Stimulated activated CD8-positive, alpha-beta memory T cell treated with anti-CD3 and anti-CD28 coated beads, Interleukin-12 subunit alpha, Interleukin-12 subunit beta, amount 100 ng/mL, for 1 hour (primary cell): ENCODE measurements around the gene NAT8L.

ENCODE experiments used
- DNase-seq: peaks from one replicate; pipeline ENCODE4 v3.0.0-alpha.2; 2020; ENCODE audit warnings: low read depth

NAT8L gene

GRCh38 chr4:2064276-2064991 is 5.3 kb downstream of the NAT8L start:
- no peak for DNase-seq

DNA sequence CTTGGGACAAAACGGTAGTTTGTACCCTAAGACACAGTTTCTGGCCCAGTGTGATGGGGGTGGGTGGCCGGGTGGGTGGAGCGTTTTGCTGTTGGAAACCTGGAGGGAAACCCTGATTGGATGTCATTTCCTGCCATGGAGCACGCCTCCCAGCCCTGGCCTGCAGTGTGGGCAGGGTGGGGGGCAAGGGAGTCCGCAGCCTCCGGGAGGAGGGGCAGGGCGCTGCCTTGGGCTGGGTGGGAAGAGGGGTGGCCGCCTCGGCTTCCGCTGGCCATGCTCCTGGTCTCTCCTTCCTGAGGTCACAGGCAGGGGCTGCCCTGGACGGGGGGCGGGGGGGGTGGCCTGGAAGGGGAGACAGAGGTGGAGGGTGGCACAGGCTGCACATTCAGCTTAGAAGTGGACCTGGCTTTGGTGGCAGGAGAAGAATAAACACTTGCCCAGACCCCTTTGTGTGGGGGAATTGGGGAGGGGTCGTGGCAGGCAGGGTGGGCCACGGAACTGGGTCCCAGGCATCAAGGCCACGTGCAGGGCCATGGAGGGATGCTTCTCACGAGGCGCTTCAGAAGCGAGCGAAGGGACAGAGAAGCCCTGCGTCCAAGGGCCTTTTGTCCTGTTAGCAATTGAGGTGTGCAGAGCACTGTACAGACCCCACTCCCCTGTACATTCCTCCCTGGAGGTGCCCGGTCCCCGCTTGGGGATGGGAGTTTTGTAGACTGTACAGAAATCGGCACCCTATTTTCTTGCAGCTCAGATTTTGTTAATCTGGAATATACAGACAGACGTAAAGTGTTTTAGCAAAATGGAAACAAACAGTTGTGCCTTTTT is 6.2 kb downstream of the NAT8L start:
- no peak for DNase-seq

DNA sequence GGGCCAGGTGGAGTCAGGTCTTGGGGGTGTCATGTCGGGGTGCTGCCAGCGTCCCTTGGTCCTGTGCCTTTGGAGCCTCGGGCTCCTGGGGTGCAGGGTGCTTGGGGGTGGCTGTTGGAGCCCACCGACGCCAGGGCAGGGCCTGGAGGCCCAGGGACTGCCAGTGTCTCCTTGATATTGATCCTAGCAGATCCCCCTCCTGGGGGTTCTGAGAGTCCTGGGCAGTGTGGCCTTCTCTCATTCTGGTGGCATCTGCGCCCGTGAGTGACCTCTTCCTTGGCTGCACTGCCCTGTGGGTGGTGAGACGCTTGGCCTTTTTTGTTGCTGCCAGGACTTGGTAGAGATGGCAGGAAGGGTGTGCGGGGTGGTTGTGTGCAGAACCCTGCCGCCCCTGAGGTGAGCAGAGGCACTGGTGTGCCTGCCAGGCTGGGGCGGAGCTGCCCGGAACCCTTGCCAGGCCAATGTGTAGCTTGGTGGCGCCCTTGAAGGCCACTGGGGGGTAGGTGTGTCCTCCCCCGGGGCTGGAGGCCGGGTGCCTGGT is 7.0 kb downstream of the NAT8L start:
- no peak for DNase-seq

GRCh38 chr4:2066571-2067445 is 7.7 kb downstream of the NAT8L start:
- no peak for DNase-seq

- no peak for DNase-seq
Observed at GRCh38 chr4:2067446-2068197, 8.5 kb downstream of the NAT8L start.

DNA sequence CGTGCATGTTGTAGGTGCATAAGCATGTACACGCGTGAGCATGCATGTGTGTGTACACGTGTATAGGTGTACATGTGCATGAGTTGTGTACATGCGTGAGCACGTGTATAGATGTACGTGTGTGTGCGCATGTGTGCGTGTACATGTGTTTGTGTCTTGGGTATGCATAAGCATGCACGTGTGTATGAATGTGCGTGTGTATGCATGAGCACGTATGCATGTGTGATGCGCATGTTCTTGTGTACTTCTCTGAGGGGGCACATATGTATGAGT is 9.0 kb downstream of the NAT8L start:
- no peak for DNase-seq

GRCh38 chr4:2068566-2068965 is 9.4 kb downstream of the NAT8L start:
- no peak for DNase-seq

GRCh38 chr4:2069161-2069971 is 10.2 kb downstream of the NAT8L start:
- DNase-seq = no peak

DNA sequence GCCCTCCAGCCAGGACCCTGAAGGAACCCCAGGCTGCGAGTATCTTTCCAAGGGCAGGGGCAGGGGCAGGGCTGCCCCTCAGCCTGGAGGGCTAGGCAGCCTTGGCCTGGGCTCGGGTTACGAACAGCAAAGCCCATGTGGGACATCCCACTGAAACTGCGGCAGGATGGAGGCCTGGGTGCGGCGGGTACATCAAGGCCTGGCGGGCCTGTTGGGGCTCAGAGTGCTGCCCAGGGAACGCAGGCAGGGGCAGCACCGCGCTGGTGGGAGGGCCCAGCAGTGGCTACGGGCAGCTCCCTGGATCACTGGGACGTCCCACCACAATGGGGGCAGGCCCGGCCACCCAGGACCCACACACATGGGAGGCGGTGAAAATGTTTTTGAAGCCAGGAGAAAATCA is 10.9 kb downstream of the NAT8L start:
- no peak for DNase-seq

DNA sequence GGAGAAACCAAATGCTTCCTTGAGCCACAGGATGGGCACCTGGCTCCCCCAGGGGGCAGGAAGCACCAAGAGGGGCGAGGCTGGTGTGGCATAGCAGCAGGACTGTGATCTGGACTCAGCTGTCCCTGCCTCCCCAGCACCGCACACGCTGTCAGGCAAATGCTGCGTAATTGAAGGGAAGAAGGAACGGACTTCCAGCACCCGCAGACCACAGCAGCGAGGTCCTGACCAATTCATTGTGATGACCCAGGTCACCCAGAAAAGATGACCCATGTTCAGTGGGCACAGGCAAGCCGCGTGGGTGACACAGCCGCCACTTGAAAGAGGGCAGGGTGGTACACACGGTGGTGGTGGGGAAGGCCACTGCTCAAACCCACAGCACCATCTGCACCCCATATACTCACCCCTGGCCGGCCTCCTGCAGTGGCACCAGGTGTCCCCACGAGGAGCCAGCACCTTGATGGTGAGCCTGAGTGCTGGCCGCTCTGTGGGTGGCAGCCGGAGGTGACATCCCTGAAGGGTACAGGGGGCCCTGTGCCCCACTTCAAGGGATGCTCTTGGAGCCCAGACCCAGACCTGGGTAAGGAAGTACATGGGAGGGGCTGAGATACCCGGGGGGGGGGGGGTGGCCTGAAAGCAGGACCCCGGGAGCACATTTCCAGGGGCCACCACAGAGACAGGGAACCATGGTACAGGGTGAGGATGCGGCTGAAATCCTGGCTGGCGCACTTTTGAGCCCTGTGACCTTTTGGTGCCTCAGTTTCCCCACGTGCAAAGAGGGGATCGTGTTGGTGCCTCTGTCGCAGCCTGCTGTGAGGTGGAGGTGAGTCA is 11.5 kb downstream of the NAT8L start:
- no peak for DNase-seq

DNA sequence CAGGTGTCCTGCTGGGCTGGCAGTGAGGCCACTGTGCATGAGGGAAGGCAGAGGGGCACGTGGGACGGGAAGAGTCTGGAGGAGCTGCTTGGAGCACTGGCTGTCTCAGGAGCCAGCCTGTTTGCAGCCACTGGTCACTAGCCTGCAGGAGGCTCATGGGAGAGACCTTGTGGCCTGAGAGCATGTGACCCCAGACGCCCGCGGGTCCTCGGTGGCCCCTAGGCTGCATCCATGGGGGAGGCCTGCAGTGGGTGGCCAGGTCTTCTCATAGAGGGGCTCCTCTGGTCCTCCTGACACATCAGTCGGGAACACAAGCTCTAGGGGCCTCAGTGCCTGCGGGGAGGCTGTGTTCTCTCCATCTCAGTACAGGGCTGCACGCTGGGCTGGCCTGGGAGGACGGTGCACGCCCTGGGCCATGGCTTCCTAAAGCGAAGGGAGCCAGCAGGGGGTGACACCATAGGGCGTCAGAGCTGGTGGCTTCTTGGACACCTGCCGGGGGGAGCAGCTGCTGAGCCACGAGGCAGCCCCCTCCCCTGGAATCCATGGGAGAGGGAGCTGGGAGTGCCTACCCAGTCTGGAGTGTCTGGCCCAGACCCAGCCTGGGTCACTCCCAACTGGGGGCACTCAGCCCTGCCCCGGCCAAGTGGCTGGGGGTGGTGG is 12.3 kb downstream of the NAT8L start:
- DNase-seq = no peak

GRCh38 chr4:2071912-2072867 is 13.1 kb downstream of the NAT8L start:
- DNase-seq = no peak

- no peak for DNase-seq
Observed at GRCh38 chr4:2072971-2073807, 14.1 kb downstream of the NAT8L start.

DNA sequence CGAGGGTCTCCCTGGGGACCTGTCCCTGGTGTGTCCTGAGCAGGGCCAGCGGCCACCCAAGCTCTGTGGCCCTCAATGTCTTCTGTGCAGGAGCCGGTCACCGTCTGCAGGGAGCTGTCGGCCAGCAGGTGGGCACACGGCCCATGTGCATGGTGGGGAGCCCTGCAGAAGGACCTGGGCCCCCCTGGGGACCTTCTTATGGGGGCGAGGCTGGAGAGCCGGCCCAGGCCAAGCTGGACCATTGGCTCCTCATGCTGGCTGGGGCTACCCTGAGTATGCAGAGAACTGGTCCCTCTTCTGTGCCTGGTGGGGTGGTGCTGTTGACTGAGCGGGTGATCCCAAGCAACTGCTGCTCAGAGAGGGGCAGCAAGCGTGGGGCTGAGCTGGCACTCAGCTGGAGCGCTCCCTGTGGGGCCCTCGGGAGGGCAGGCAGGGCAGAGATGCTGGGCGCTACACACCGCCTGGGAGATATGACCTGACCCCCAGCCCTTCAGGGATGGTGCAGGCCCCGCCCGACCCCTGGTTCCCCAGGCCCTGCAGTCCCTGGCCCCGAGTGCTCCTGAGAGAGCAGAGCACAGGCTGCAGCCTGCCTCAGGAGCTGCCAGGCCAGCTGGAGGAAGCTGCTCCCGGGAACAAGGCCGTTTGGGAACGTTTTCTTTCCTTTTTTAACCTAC is 14.8 kb downstream of the NAT8L start:
- no peak for DNase-seq

- DNase-seq = no peak
Observed at GRCh38 chr4:2074588-2074987, 15.5 kb downstream of the NAT8L start.

GRCh38 chr4:2075171-2075986 is 16.3 kb downstream of the NAT8L start:
- DNase-seq = no peak
